ENCODE measurements around the gene FOXA1.

Gene FOXA1

GRCh38 chr14:37594971-37595808 is at the start of gene FOXA1, which contains the start of gene TTC6:
Gene FOXA1 (minus strand): TSS chr14:37595249. CDS start chr14:37594972, 277 bp downstream.
Gene TTC6 (plus strand): TSS chr14:37595629. CDS start chr14:37622065, 26,436 bp downstream.
- DNase-seq (ENCODE audit: low read depth) = no peak
- H3K4me3 ChIP-seq (ENCODE audit: low read depth, low read length) = peak within 1 kb of the TSS; percentile 58
- TF ChIP-seq CTCF (conservative IDR thresholded peaks at IDR 0.05; ENCODE audit: low read depth, low read length) = no peak

GRCh38 chr14:37643701-37644100 is 48.7 kb upstream of the FOXA1 start:
- DNase-seq (ENCODE audit: low read depth) = no peak
- TF ChIP-seq CTCF (conservative IDR thresholded peaks at IDR 0.05; ENCODE audit: low read depth, low read length) = no peak
- H3K4me3 ChIP-seq (ENCODE audit: low read depth, low read length) = no peak overlapping the region

- no peak for DNase-seq (ENCODE audit: low read depth)
- H3K4me3 ChIP-seq (ENCODE audit: low read depth, low read length) = no peak overlapping the region
- TF ChIP-seq CTCF (conservative IDR thresholded peaks at IDR 0.05; ENCODE audit: low read depth, low read length) = no peak
These were observed 47.1 kb upstream of the FOXA1 start for GRCh38 chr14:37642125-37642524.

GRCh38 chr14:37641117-37641516 is 46.1 kb upstream of the FOXA1 start:
- TF ChIP-seq CTCF (conservative IDR thresholded peaks at IDR 0.05; ENCODE audit: low read depth, low read length) = no peak
- DNase-seq (ENCODE audit: low read depth) = no peak
- H3K4me3 ChIP-seq (ENCODE audit: low read depth, low read length) = no peak overlapping the region

GRCh38 chr14:37638599-37638998 is 43.5 kb upstream of the FOXA1 start:
- H3K4me3 ChIP-seq (ENCODE audit: low read depth, low read length) = no peak overlapping the region
- no peak for TF ChIP-seq CTCF (conservative IDR thresholded peaks at IDR 0.05; ENCODE audit: low read depth, low read length)
- DNase-seq (ENCODE audit: low read depth) = no peak

GRCh38 chr14:37637341-37637740 is 42.3 kb upstream of the FOXA1 start:
- no peak overlapping the region for H3K4me3 ChIP-seq (ENCODE audit: low read depth, low read length)
- no peak for DNase-seq (ENCODE audit: low read depth)
- TF ChIP-seq CTCF (conservative IDR thresholded peaks at IDR 0.05; ENCODE audit: low read depth, low read length) = no peak
